ENCODE data around the gene WWOX. TPM values are rescaled to one million over a fixed set of nuclear protein-coding genes. Genes with fewer than 3 reads are reported as not detected.

WWOX gene
- total RNA-seq, 1 donor from 2014 or later = 29.6 TPM

DNA sequence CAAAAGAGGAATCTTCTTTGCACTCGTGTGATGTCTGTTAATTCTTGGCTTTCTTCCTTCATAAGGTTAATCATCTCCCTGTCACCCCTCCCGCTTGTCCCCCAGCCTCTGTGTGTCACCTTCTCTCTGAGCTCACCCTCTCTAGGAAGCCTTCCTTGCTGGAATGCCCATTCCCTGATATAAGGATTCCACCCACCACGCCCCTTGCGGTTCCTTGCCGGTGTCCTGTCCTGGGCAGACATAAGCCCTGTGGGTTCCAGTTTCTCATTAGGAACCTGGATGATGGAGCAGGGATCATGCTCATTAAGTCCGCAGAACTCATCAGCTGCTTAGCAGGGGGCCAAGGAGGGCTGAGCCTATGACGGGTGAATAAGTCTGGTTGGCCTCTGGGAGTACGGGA is 941.8 kb downstream of the WWOX start:
- no peak for TF ChIP-seq CTCF (conservative IDR thresholded peaks at IDR 0.05; ENCODE audit: low read depth, low read length)
- H3K4me3 ChIP-seq (ENCODE audit: low read depth, low read length) = no peak overlapping the region
- no peak for DNase-seq (ENCODE audit: low read depth)

GRCh38 chr16:79042141-79042540 is 942.7 kb downstream of the WWOX start:
- no peak for TF ChIP-seq CTCF (conservative IDR thresholded peaks at IDR 0.05; ENCODE audit: low read depth, low read length)
- DNase-seq (ENCODE audit: low read depth) = no peak
- no peak overlapping the region for H3K4me3 ChIP-seq (ENCODE audit: low read depth, low read length)

DNA sequence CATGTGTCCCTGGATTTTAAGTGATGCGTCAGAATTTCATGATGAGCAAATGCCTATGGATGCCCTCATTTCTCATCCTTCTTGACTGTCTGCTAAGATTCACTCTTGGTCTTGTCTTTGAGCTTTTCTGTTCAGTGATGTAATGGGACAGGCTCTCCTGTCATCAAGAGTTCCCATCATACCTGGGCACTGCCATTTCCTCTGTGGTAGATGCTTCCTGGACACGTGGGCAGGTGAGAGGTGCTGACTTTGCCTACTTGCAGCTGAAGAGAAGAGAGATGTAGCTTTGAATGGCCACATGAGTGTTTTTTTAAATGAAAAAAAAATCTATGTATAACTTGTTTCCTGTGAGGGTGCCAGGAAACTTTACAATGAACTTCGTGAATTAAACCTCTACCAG is 943.4 kb downstream of the WWOX start:
- no peak for DNase-seq (ENCODE audit: low read depth)
- no peak for TF ChIP-seq CTCF (conservative IDR thresholded peaks at IDR 0.05; ENCODE audit: low read depth, low read length)
- H3K4me3 ChIP-seq (ENCODE audit: low read depth, low read length) = no peak overlapping the region

- TF ChIP-seq CTCF (conservative IDR thresholded peaks at IDR 0.05; ENCODE audit: low read depth, low read length) = no peak
Observed at GRCh38 chr16:79045191-79045590, 945.7 kb downstream of the WWOX start.

GRCh38 chr16:79047337-79047736 is 947.9 kb downstream of the WWOX start:
- TF ChIP-seq CTCF (conservative IDR thresholded peaks at IDR 0.05; ENCODE audit: low read depth, low read length) = peak; percentile 50
- DNase-seq (ENCODE audit: low read depth) = no peak
- H3K4me3 ChIP-seq (ENCODE audit: low read depth, low read length) = no peak overlapping the region

More at GRCh38 chr16:79045191-79045590, 945.7 kb downstream of the WWOX start:
- no peak overlapping the region for H3K4me3 ChIP-seq (ENCODE audit: low read depth, low read length)
- DNase-seq (ENCODE audit: low read depth) = no peak

DNA sequence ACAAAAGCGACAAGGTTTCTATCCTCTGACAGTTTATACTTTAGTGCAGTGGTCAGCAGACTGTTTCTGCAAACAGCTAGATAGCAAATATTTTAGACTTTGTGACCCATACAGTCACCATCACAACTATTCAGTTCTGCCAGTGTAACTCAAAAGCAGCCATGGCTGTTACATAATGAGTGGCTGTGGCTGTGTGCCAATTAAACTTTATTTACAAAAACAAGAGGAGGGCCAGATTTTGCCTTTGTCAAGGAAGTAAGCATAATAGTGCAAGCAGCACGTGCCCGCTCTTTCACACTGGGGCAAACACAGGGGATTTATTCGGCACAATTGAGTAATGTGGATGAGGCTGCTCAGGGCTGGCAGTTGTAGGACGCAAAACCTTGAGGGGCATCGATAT is 949.6 kb downstream of the WWOX start:
- DNase-seq (ENCODE audit: low read depth) = no peak
- TF ChIP-seq CTCF (conservative IDR thresholded peaks at IDR 0.05; ENCODE audit: low read depth, low read length) = no peak
- H3K4me3 ChIP-seq (ENCODE audit: low read depth, low read length) = no peak overlapping the region

GRCh38 chr16:79050063-79050462 is 950.6 kb downstream of the WWOX start:
- DNase-seq (ENCODE audit: low read depth) = no peak
- no peak for TF ChIP-seq CTCF (conservative IDR thresholded peaks at IDR 0.05; ENCODE audit: low read depth, low read length)
- no peak overlapping the region for H3K4me3 ChIP-seq (ENCODE audit: low read depth, low read length)

All from epithelial cell of proximal tubule (primary cell).